RWPE1 (cell line): ENCODE data around the gene RIC8A.

Experiments used
- CTCF ChIA-PET: fragments of 350-600 bp; sonication (Branson Sonifier 250); formaldehyde crosslinking; extraction: SDS; loops from one replicate; lab custom pipeline; 2021; lab: Yijun Ruan, JAX
- POLR2A ChIA-PET: fragments of 400-600 bp; formaldehyde crosslinking; extraction: SDS; loops from one replicate; lab custom pipeline; 2020; ENCODE audit warnings: antibody characterized with exemption; ENCODE audit not compliant: low non-redundant PET; lab: Yijun Ruan, JAX
- DNase-seq: peaks from one replicate; pipeline ENCODE4 v3.0.0; 2012; ENCODE audit warnings: low spot score
- H3K27ac ChIP-seq: fragments of 450-650 bp; 2 replicates; pipeline ENCODE4 v1.5.1; 2017
- CTCF ChIP-seq: fragments of 450-650 bp; conservative IDR thresholded peaks from 2 replicates; pipeline ENCODE4 v1.5.1; 2017; ENCODE audit warnings: low read depth, mild to moderate bottlenecking

RIC8A gene

GRCh38 chr11:253160-253885, 45.8 kb downstream of the RIC8A start:
- CTCF ChIA-PET, result interaction anchor here (0.7 kb wide), 1 partner anchor 51 kb away, joined by 4 read pairs; no protein-coding TSS in a partner anchor
- no peak for TF ChIP-seq CTCF
- DNase-seq, result no peak
- POLR2A ChIA-PET, result no interaction called here
- peak overlapping the region; percentile 14; the same call in 1 of the 2 replicates for H3K27ac ChIP-seq

- ChIA-PET CTCF (no interaction called here), POLR2A (no interaction called here)
- no peak for TF ChIP-seq CTCF
- no peak overlapping the region; the same call in 1 of the 2 replicates for H3K27ac ChIP-seq
- no peak for DNase-seq
Measured at GRCh38 chr11:253886-254270, 46.4 kb downstream of the RIC8A start.

- ChIA-PET POLR2A (no interaction called here), CTCF (no interaction called here)
- H3K27ac ChIP-seq, result no peak overlapping the region
- TF ChIP-seq CTCF, result no peak
- no peak for DNase-seq
Measured at GRCh38 chr11:255176-255575, 47.7 kb downstream of the RIC8A start.

GRCh38 chr11:255816-256215, 48.3 kb downstream of the RIC8A start:
- no peak for DNase-seq
- ChIA-PET POLR2A (no interaction called here), CTCF (no interaction called here)
- H3K27ac ChIP-seq, result no peak overlapping the region
- no peak for TF ChIP-seq CTCF

GRCh38 chr11:256952-257737, 49.6 kb downstream of the RIC8A start:
- CTCF ChIA-PET, result no interaction called here
- no peak overlapping the region for H3K27ac ChIP-seq
- no peak for TF ChIP-seq CTCF
- no peak for DNase-seq
- POLR2A ChIA-PET, result no interaction called here

- DNase-seq, result no peak
- H3K27ac ChIP-seq, result no peak overlapping the region
- ChIA-PET POLR2A (no interaction called here), CTCF (interaction anchor here (0.8 to 1.1 kb wide), 2 partner anchors 21 to 47 kb away, joined by 3 to 9 read pairs; no protein-coding TSS in a partner anchor)
- TF ChIP-seq CTCF, result no peak
Measured at GRCh38 chr11:257766-258493, 50.4 kb downstream of the RIC8A start.
